Measurements from ENCODE around the gene RETREG1. TPM values are rescaled to one million over a fixed set of nuclear protein-coding genes. Genes with fewer than 3 reads are reported as not detected.

RETREG1 gene
- total RNA-seq, 1 donor from 2014 or later: 8.3 TPM

- peaks cover 3% of the 10 kb centered on the region for H3K27me3 Mint-ChIP-seq (ENCODE audit: low read depth)
- peaks cover 6% of the 10 kb centered on the region for H3K4me1 Mint-ChIP-seq
- H3K9me3 Mint-ChIP-seq: peaks cover 19% of the 10 kb centered on the region
- TF ChIP-seq CTCF (IDR thresholded peaks at IDR 0.05; ENCODE audit: unreplicated experiment): no peak
- DNase-seq (ENCODE audit: low spot score in 2 of 2, unreplicated experiment in 2 of 2): no peak
- H3K4me3 Mint-ChIP-seq: no peak overlapping the region
- H3K36me3 Mint-ChIP-seq: peaks cover 6% of the 10 kb centered on the region
- no peak overlapping the region for H3K27ac Mint-ChIP-seq
These were observed 124.2 kb downstream of the RETREG1 start for GRCh38 chr5:16492398-16493140.

GRCh38 chr5:16490911-16491310 is 125.9 kb downstream of the RETREG1 start:
- H3K27me3 Mint-ChIP-seq (ENCODE audit: low read depth): peaks cover 8% of the 10 kb centered on the region
- H3K4me1 Mint-ChIP-seq: peaks cover 6% of the 10 kb centered on the region
- peaks cover 11% of the 10 kb centered on the region for H3K9me3 Mint-ChIP-seq
- no peak overlapping the region for H3K27ac Mint-ChIP-seq
- no peak for DNase-seq (ENCODE audit: low spot score in 2 of 2, unreplicated experiment in 2 of 2)
- H3K4me3 Mint-ChIP-seq: no peak overlapping the region
- peaks cover 6% of the 10 kb centered on the region for H3K36me3 Mint-ChIP-seq
- no peak for TF ChIP-seq CTCF (IDR thresholded peaks at IDR 0.05; ENCODE audit: unreplicated experiment)

- no peak for DNase-seq (ENCODE audit: low spot score in 2 of 2, unreplicated experiment in 2 of 2)
- Mint-ChIP-seq H3K36me3 (no peaks in the 10 kb centered on the region), H3K27ac (no peak overlapping the region), H3K27me3 (ENCODE audit: low read depth) (peaks cover 8% of the 10 kb centered on the region), H3K4me1 (peaks cover 6% of the 10 kb centered on the region), H3K4me3 (no peak overlapping the region), H3K9me3 (peaks cover 1% of the 10 kb centered on the region)
- TF ChIP-seq CTCF (IDR thresholded peaks at IDR 0.05; ENCODE audit: unreplicated experiment): peak; percentile 42
These were observed 127.4 kb downstream of the RETREG1 start for GRCh38 chr5:16489322-16489791.

- H3K9me3 Mint-ChIP-seq: no peaks in the 10 kb centered on the region
- H3K36me3 Mint-ChIP-seq: no peaks in the 10 kb centered on the region
- H3K27ac Mint-ChIP-seq: no peak overlapping the region
- no peak overlapping the region for H3K4me3 Mint-ChIP-seq
- TF ChIP-seq CTCF (IDR thresholded peaks at IDR 0.05; ENCODE audit: unreplicated experiment): no peak
- no peak for DNase-seq (ENCODE audit: low spot score in 2 of 2, unreplicated experiment in 2 of 2)
- H3K27me3 Mint-ChIP-seq (ENCODE audit: low read depth): peaks cover 8% of the 10 kb centered on the region
- H3K4me1 Mint-ChIP-seq: peaks cover 2% of the 10 kb centered on the region
These were observed 129.3 kb downstream of the RETREG1 start for GRCh38 chr5:16487456-16487855.

GRCh38 chr5:16486711-16487111 is 130.1 kb downstream of the RETREG1 start:
- H3K27me3 Mint-ChIP-seq (ENCODE audit: low read depth): peaks cover 8% of the 10 kb centered on the region
- H3K36me3 Mint-ChIP-seq: no peaks in the 10 kb centered on the region
- TF ChIP-seq CTCF (IDR thresholded peaks at IDR 0.05; ENCODE audit: unreplicated experiment): no peak
- no peak overlapping the region for H3K27ac Mint-ChIP-seq
- no peak overlapping the region for H3K4me3 Mint-ChIP-seq
- DNase-seq (ENCODE audit: low spot score in 2 of 2, unreplicated experiment in 2 of 2): no peak
- H3K9me3 Mint-ChIP-seq: no peaks in the 10 kb centered on the region
- H3K4me1 Mint-ChIP-seq: peaks cover 7% of the 10 kb centered on the region

Measured in mesothelial cell of epicardium (in vitro differentiated cells).